Natural killer cell (primary cell): Measurements from ENCODE around the gene ATP5F1E. TPM values are rescaled to one million over a fixed set of nuclear protein-coding genes. Genes with fewer than 3 reads are reported as not detected.
"Not testable (repeated sequence)": the region's sequence is repeated elsewhere in the genome, so short reads cannot be mapped to it uniquely, and the experiment has no call there.

Source experiments
- ATAC-seq, 3 donors: fragments of 150-1000 bp in 2 of 3; fragments of 200-7000 bp in 1 of 3; cut with Tn5 transposase; 1 replicate in 1 of 3; 2 replicates in 2 of 3; pipeline ENCODE4 v1.10.0; 2021; ENCODE audit warnings: mild to moderate bottlenecking in 2 of 3, moderate library complexity in 2 of 3
- DNase-seq, 2 donors: peaks; one replicate each; pipeline versions ENCODE4 v3.0.0 to v3.0.0-alpha.2; 2013 to 2021; ENCODE audit warnings: mixed read lengths in 1 of 2
- H3K27ac ChIP-seq: one replicate; pipeline ENCODE4 v1.5.1; 2013; ENCODE audit warnings: mild to moderate bottlenecking, low read length
- H3K27me3 ChIP-seq: one replicate; pipeline ENCODE4 v1.6.1; 2013; ENCODE audit warnings: low read length; ENCODE audit not compliant: control insufficient read depth, insufficient read depth
- H3K36me3 ChIP-seq: one replicate; pipeline ENCODE4 v1.6.1; 2013; ENCODE audit warnings: low read length; ENCODE audit not compliant: control insufficient read depth, insufficient read depth
- H3K4me1 ChIP-seq: one replicate; pipeline ENCODE4 v1.6.1; 2013; ENCODE audit warnings: low read length; ENCODE audit not compliant: control insufficient read depth, insufficient read depth
- H3K4me3 ChIP-seq: one replicate; pipeline ENCODE4 v1.5.1; 2013; ENCODE audit warnings: low read length
- H3K9me3 ChIP-seq: one replicate; pipeline ENCODE4 v1.6.1; 2013; ENCODE audit warnings: low read length; ENCODE audit not compliant: control insufficient read depth, insufficient read depth
- H3K27ac Mint-ChIP-seq, 2 donors: one replicate each; pipeline ENCODE4 v1.8.0; 2022; ENCODE audit warnings: mild to moderate bottlenecking in 2 of 2, mixed read lengths in 2 of 2, moderate library complexity in 1 of 2
- H3K27me3 Mint-ChIP-seq, 2 donors: one replicate each; pipeline ENCODE4 v1.8.0; 2022; ENCODE audit warnings: low read depth in 2 of 2, mixed read lengths in 2 of 2
- H3K36me3 Mint-ChIP-seq: one replicate; pipeline ENCODE4 v1.8.0; 2022; ENCODE audit warnings: mixed read lengths
- H3K4me1 Mint-ChIP-seq, 2 donors: one replicate each; pipeline ENCODE4 v1.8.0; 2022; ENCODE audit warnings: mixed read lengths in 2 of 2
- H3K4me3 Mint-ChIP-seq: one replicate; pipeline ENCODE4 v1.8.0; 2022; ENCODE audit warnings: mild to moderate bottlenecking, moderate library complexity, mixed read lengths
- H3K9me3 Mint-ChIP-seq, 2 donors: one replicate each; pipeline ENCODE4 v1.8.0; 2022; ENCODE audit warnings: mixed read lengths in 2 of 2
- CTCF ChIP-seq: fragments of 200-600 bp; IDR thresholded peaks from one replicate; pipeline ENCODE4 v1.8.0; 2022; ENCODE audit warnings: antibody characterized with exemption
- WGBS: methylation state at CpG from one replicate; pipeline ENCODE4 v1.1.7; 2013; ENCODE audit warnings: missing lambda C conversion rate; ENCODE audit not compliant: insufficient coverage; 5-methylcytosine and 5-hydroxymethylcytosine counted together
- intact Hi-C: fragments of 100-400 bp; cut with micrococcal nuclease; formaldehyde crosslinking; loops from one replicate; pipeline ENCODE4 v1.14.2; 2022
- total RNA-seq, 4 donors: library from RNA; stranded (reverse); fragments of 120-200 nt in 1 of 4; gene quantifications; one replicate each; pipeline versions ENCODE4 v1.2.3 to v1.2.4, GENCODE V29; 2013 to 2022

The ATP5F1E gene
- total RNA-seq, 3 donors from 2014 or later (not counting 1 experiment from before 2014, with no cell fraction given) = 45.9 to 58.0 (median 50.8) TPM

GRCh38 chr20:58985656-58986055, 46.5 kb downstream of the ATP5F1E start:
- no peak overlapping the region for H3K27ac ChIP-seq
- Mint-ChIP-seq H3K36me3 (peaks cover 23% of the 10 kb centered on the region), H3K9me3 (no peaks in the 10 kb centered on the region), H3K4me1 (peaks cover 27 to 29% of the 10 kb centered on the region in 2 donors), H3K27ac (no peak overlapping the region), H3K4me3 (no peak overlapping the region), H3K27me3 (no peaks in the 10 kb centered on the region)
- peaks cover 29% of the 10 kb centered on the region for H3K4me1 ChIP-seq
- no peak overlapping the region for H3K4me3 ChIP-seq
- ATAC-seq = no peak
- H3K27me3 ChIP-seq = no peaks in the 10 kb centered on the region
- WGBS = 93% methylated on average over 4 of the region's 5 CpGs
- H3K9me3 ChIP-seq = no peaks in the 10 kb centered on the region
- intact Hi-C loops = no loop called here
- peaks cover 44% of the 10 kb centered on the region for H3K36me3 ChIP-seq
- TF ChIP-seq CTCF = no peak
- no peak for DNase-seq

GRCh38 chr20:58984691-58985090, 47.4 kb downstream of the ATP5F1E start:
- H3K36me3 ChIP-seq = peaks cover 36% of the 10 kb centered on the region
- Mint-ChIP-seq H3K36me3 (peaks cover 23% of the 10 kb centered on the region), H3K27ac (peak overlapping the region in 1 of 2 donors; percentile 41), H3K27me3 (no peaks in the 10 kb centered on the region), H3K4me1 (peaks cover 27 to 29% of the 10 kb centered on the region in 2 donors), H3K4me3 (no peak overlapping the region), H3K9me3 (no peaks in the 10 kb centered on the region)
- WGBS = 95% methylated on average over 6 of the region's 6 CpGs
- H3K4me3 ChIP-seq = no peak overlapping the region
- intact Hi-C loops = loop anchor here (5.0 kb wide), 2 partner anchors 77 to 677 kb away; partner anchors contain the start of gene RAB22A
- ATAC-seq = no peak
- peaks cover 33% of the 10 kb centered on the region for H3K4me1 ChIP-seq
- DNase-seq = no peak
- H3K27ac ChIP-seq = no peak overlapping the region
- no peak for TF ChIP-seq CTCF
- H3K27me3 ChIP-seq = no peaks in the 10 kb centered on the region
- no peaks in the 10 kb centered on the region for H3K9me3 ChIP-seq

- 80% methylated on average over 12 of the region's 12 CpGs for WGBS
- Histone ChIP-seq H3K4me1 (peaks cover 33% of the 10 kb centered on the region), H3K36me3 (peaks cover 20% of the 10 kb centered on the region), H3K27ac (peak overlapping the region; percentile 56)
- not testable (repeated sequence) for H3K9me3 Mint-ChIP-seq, DNase-seq, H3K4me3 ChIP-seq, H3K9me3 ChIP-seq, ATAC-seq, H3K27me3 ChIP-seq, H3K27me3 Mint-ChIP-seq
- Mint-ChIP-seq H3K4me1 (peaks cover 27 to 29% of the 10 kb centered on the region in 2 donors), H3K4me3 (peak overlapping the region; percentile 77), H3K36me3 (peaks cover 16% of the 10 kb centered on the region), H3K27ac (peak overlapping the region; percentile 70 to 87)
- intact Hi-C loops = loop anchor here (5.0 kb wide), 2 partner anchors 76 to 676 kb away; partner anchors contain the start of gene RAB22A
Measured at GRCh38 chr20:58983115-58983468, 49.0 kb downstream of the ATP5F1E start.

GRCh38 chr20:58982406-58983114, 49.6 kb downstream of the ATP5F1E start:
- peak overlapping the region; percentile 70 to 87 for H3K27ac Mint-ChIP-seq
- WGBS = 66% methylated on average over 10 of the region's 12 CpGs
- TF ChIP-seq CTCF = no peak
- peak overlapping the region; percentile 77 for H3K4me3 Mint-ChIP-seq
- peak in 1 of 2 donors; percentile 74 for DNase-seq
- peak; percentile 51 to 61 (median 53) for ATAC-seq
- Histone ChIP-seq H3K27me3 (no peaks in the 10 kb centered on the region), H3K9me3 (no peaks in the 10 kb centered on the region), H3K36me3 (peaks cover 15% of the 10 kb centered on the region), H3K4me1 (peaks cover 33% of the 10 kb centered on the region), H3K4me3 (no peak overlapping the region), H3K27ac (peak overlapping the region; percentile 56)
- H3K36me3 Mint-ChIP-seq = peaks cover 11% of the 10 kb centered on the region
- H3K27me3 Mint-ChIP-seq = no peaks in the 10 kb centered on the region
- intact Hi-C loops = loop anchor here (1.0 to 5.0 kb wide), 3 partner anchors 49 to 675 kb away; partner anchors contain the start of gene RAB22A
- H3K4me1 Mint-ChIP-seq = peaks cover 27 to 29% of the 10 kb centered on the region in 2 donors
- H3K9me3 Mint-ChIP-seq = no peaks in the 10 kb centered on the region
